CD4-positive, alpha-beta T cell (primary cell): Measurements from ENCODE around the gene RNF150. TPM values are rescaled to one million over a fixed set of nuclear protein-coding genes. Genes with fewer than 3 reads are reported as not detected.

Source experiments
- ATAC-seq: fragments of 200-7000 bp; cut with Tn5 transposase; one replicate; pipeline ENCODE4 v1.10.0; 2022; ENCODE audit warnings: mild to moderate bottlenecking; ENCODE audit not compliant: poor library complexity
- CTCF ChIA-PET: fragments of 350-600 bp; sonication (Branson Sonifier 250); formaldehyde crosslinking; loops from one replicate; lab custom pipeline; 2021; ENCODE audit warnings: antibody characterized with exemption, inconsistent platforms; lab: Charles Lee
- POLR2A ChIA-PET: fragments of 350-600 bp; sonication (Branson Sonifier 250); formaldehyde crosslinking; loops from one replicate; lab custom pipeline; 2021; ENCODE audit warnings: antibody characterized with exemption, inconsistent platforms; lab: Charles Lee
- DNase-seq, 14 experiments: peaks; one replicate each; pipeline ENCODE4 v3.0.0-alpha.2; 2013 to 2020; ENCODE audit warnings: mixed read lengths in 2 of 14
- H3K27ac ChIP-seq, 2 donors: one replicate each; pipeline versions ENCODE4 v1.5.1 to v1.7.0; 2013; ENCODE audit warnings: low read length in 2 of 2, low read depth in 1 of 2, mild to moderate bottlenecking in 1 of 2
- H3K27me3 ChIP-seq, 2 experiments: 1 replicate in 1 of 2; 2 replicates in 1 of 2; pipeline versions ENCODE4 v1.6.1 to v1.7.0; 2013; ENCODE audit warnings: low read length in 2 of 2, control low read depth in 1 of 2, mild to moderate bottlenecking in 1 of 2, moderate library complexity in 1 of 2; ENCODE audit not compliant: insufficient read depth in 2 of 2, control insufficient read depth in 1 of 2
- H3K36me3 ChIP-seq: one replicate; pipeline ENCODE4 v1.6.1; 2013; ENCODE audit warnings: low read length, control low read depth; ENCODE audit not compliant: insufficient read depth
- H3K4me1 ChIP-seq: one replicate; pipeline ENCODE4 v1.6.1; 2013; ENCODE audit warnings: low read length, control low read depth; ENCODE audit not compliant: insufficient read depth
- H3K4me3 ChIP-seq: one replicate; pipeline ENCODE4 v1.5.1; 2013; ENCODE audit warnings: mild to moderate bottlenecking, low read length, moderate library complexity
- H3K9me3 ChIP-seq, 2 experiments: 1 replicate in 1 of 2; 2 replicates in 1 of 2; pipeline versions ENCODE4 v1.6.1 to v1.7.0; 2013; ENCODE audit warnings: low read length in 2 of 2, mild to moderate bottlenecking in 2 of 2, control low read depth in 1 of 2, moderate library complexity in 1 of 2; ENCODE audit not compliant: control insufficient read depth in 1 of 2, insufficient read depth in 1 of 2
- H3K27ac Mint-ChIP-seq: one replicate; pipeline ENCODE4 v1.8.0; 2020; ENCODE audit warnings: mixed read lengths
- H3K27me3 Mint-ChIP-seq: one replicate; pipeline ENCODE4 v1.8.0; 2021; ENCODE audit warnings: mixed read lengths
- H3K36me3 Mint-ChIP-seq: one replicate; pipeline ENCODE4 v1.8.0; 2021; ENCODE audit warnings: low read depth, mixed read lengths
- H3K4me1 Mint-ChIP-seq: one replicate; pipeline ENCODE4 v1.8.0; 2021; ENCODE audit warnings: low read depth, mixed read lengths
- H3K4me3 Mint-ChIP-seq: one replicate; pipeline ENCODE4 v1.8.0; 2020; ENCODE audit warnings: mild to moderate bottlenecking, mixed read lengths
- H3K9me3 Mint-ChIP-seq: one replicate; pipeline ENCODE4 v1.8.0; 2020; ENCODE audit warnings: mixed read lengths
- CTCF ChIP-seq: fragments of 200-600 bp; IDR thresholded peaks from one replicate; pipeline ENCODE4 v1.8.0; 2022; ENCODE audit warnings: antibody characterized with exemption, mild to moderate bottlenecking
- intact Hi-C, 2 experiments: fragments of 100-400 bp; cut with DNase I in 1 of 2; cut with micrococcal nuclease in 1 of 2; formaldehyde crosslinking; loops; one replicate each; pipeline versions ENCODE4 v1.15.1 to v1.9.0; 2023 to 2025; cut with DNase I, micrococcal nuclease
- total RNA-seq, 174 experiments: library from RNA in 2 of 174; stranded (reverse) in 2 of 174; gene quantifications; one replicate each; pipeline ENCODE4 v1.2.3 and lab custom pipeline; 2021 to 2026

Gene RNF150
- total RNA-seq, 2 experiments from 2014 or later, result not detected

GRCh38 chr4:141158219-141158618 is 24.9 kb upstream of the RNF150 start:
- peaks cover 3% of the 10 kb centered on the region for H3K9me3 Mint-ChIP-seq
- peaks cover 14% of the 10 kb centered on the region for H3K27me3 Mint-ChIP-seq
- CTCF ChIA-PET, result no interaction called here

GRCh38 chr4:141155586-141155985 is 22.3 kb upstream of the RNF150 start:
- no peak overlapping the region for H3K27ac ChIP-seq
- Mint-ChIP-seq H3K27ac (no peak overlapping the region), H3K27me3 (peaks cover 21% of the 10 kb centered on the region), H3K9me3 (no peaks in the 10 kb centered on the region), H3K4me3 (no peak overlapping the region), H3K36me3 (no peaks in the 10 kb centered on the region), H3K4me1 (no peaks in the 10 kb centered on the region)
- ChIA-PET CTCF (no interaction called here), POLR2A (no interaction called here)
- no peak for ATAC-seq
- no peak overlapping the region for H3K4me3 ChIP-seq
- H3K36me3 ChIP-seq, result no peaks in the 10 kb centered on the region
- H3K9me3 ChIP-seq, result no peaks in the 10 kb centered on the region
- H3K4me1 ChIP-seq, result no peaks in the 10 kb centered on the region
- DNase-seq, result no peak
- TF ChIP-seq CTCF, result no peak
- intact Hi-C loops, result no loop called here
- H3K27me3 ChIP-seq, result peaks cover 0 to 9% of the 10 kb centered on the region in 2 experiments

More at GRCh38 chr4:141158219-141158618, 24.9 kb upstream of the RNF150 start:
- intact Hi-C loops, result loop anchor here in 1 of 2 experiments (2.0 kb wide), 1 partner anchor 1689 kb away; the partner anchor contains the start of gene INPP4B
- Mint-ChIP-seq H3K4me3 (no peak overlapping the region), H3K36me3 (no peaks in the 10 kb centered on the region), H3K27ac (no peak overlapping the region), H3K4me1 (no peaks in the 10 kb centered on the region)
- Histone ChIP-seq H3K27me3 (peaks cover 0 to 9% of the 10 kb centered on the region in 2 experiments), H3K4me3 (no peak overlapping the region), H3K27ac (no peak overlapping the region), H3K36me3 (no peaks in the 10 kb centered on the region), H3K4me1 (no peaks in the 10 kb centered on the region), H3K9me3 (peaks cover 0 to 4% of the 10 kb centered on the region in 2 experiments)
- ATAC-seq, result no peak
- peak; percentile 28 for TF ChIP-seq CTCF
- peak in 3 of 14 experiments; percentile 11 to 23 (median 13) for DNase-seq
- POLR2A ChIA-PET, result no interaction called here

GRCh38 chr4:141154725-141155124 is 21.5 kb upstream of the RNF150 start:
- H3K27ac Mint-ChIP-seq, result no peak overlapping the region
- H3K4me3 ChIP-seq, result no peak overlapping the region

More at GRCh38 chr4:141154725-141155124, 21.5 kb upstream of the RNF150 start:
- TF ChIP-seq CTCF, result no peak
- intact Hi-C loops, result no loop called here
- Mint-ChIP-seq H3K27me3 (peaks cover 21% of the 10 kb centered on the region), H3K4me1 (no peaks in the 10 kb centered on the region), H3K4me3 (no peak overlapping the region), H3K9me3 (no peaks in the 10 kb centered on the region), H3K36me3 (no peaks in the 10 kb centered on the region)
- Histone ChIP-seq H3K27ac (no peak overlapping the region), H3K36me3 (no peaks in the 10 kb centered on the region), H3K27me3 (peaks cover 0 to 9% of the 10 kb centered on the region in 2 experiments), H3K9me3 (no peaks in the 10 kb centered on the region), H3K4me1 (no peaks in the 10 kb centered on the region)
- ATAC-seq, result no peak
- ChIA-PET CTCF (no interaction called here), POLR2A (no interaction called here)
- DNase-seq, result no peak
